HG03108 (cell line): ENCODE measurements around the gene SCN8A.

Experiments used
- ATAC-seq: cut with Tn5 transposase; IDR thresholded peaks from one replicate; pipeline ENCODE4 v1.9.1; 2021; ENCODE audit warnings: moderate library complexity; ENCODE audit not compliant: unreplicated experiment

The SCN8A gene

GRCh38 chr12:51702587-51702986 lies 111.6 kb downstream of the SCN8A start:
- ATAC-seq: no peak

DNA sequence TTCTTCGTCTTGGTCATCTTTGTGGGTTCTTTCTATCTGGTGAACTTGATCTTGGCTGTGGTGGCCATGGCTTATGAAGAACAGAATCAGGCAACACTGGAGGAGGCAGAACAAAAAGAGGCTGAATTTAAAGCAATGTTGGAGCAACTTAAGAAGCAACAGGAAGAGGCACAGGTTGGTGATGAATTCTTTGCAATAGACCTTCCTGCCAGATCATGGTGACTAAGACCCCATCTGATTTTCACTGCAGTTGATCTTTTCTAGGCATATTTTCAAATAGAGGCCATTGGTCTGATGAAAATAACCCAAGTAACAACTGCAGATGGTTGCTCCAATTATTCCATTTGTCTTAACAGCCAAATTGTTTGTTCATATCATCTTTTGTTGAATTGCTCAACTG lies 114.4 kb downstream of the SCN8A start:
- ATAC-seq: no peak

- no peak for ATAC-seq
Measured at GRCh38 chr12:51706206-51706605, 115.2 kb downstream of the SCN8A start.

DNA sequence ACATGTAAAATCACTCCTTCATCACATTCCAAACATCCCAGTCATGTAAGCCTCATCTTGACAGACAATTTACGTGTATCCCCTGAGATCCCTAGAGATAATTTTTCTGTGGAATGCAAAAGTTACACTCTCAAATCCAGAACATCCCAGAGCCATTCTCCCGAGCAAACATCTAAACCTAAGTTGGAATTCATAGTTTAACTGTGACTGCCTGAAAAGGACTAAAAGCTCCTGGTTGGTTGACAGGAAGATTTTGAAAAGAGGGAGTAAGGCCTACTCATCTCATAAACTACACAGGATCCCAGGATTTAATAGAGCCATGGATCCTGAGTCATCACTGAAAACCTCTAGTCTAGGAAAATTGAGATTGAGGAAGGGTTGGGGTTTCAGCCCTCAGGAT lies 123.6 kb downstream of the SCN8A start:
- ATAC-seq: no peak

GRCh38 chr12:51717326-51717925 lies 126.4 kb downstream of the SCN8A start:
- no peak for ATAC-seq

DNA sequence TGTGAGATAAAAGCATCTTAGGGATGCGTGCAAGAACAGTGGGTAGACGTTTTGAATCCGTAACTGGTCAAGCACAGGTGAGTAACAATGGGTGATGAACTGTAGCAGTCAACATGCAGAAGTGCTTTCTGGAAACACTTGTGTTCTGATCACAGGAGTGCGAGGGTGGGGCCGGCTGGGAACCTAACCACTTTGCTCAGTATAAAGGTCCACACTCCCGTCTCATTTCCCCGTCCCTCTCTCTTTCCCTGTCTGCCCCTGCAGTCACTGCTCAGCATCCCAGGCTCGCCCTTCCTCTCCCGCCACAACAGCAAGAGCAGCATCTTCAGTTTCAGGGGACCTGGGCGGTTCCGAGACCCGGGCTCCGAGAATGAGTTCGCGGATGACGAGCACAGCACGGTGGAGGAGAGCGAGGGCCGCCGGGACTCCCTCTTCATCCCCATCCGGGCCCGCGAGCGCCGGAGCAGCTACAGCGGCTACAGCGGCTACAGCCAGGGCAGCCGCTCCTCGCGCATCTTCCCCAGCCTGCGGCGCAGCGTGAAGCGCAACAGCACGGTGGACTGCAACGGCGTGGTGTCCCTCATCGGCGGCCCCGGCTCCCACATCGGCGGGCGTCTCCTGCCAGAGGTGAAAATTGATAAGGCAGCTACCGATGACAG lies 130.4 kb downstream of the SCN8A start:
- no peak for ATAC-seq

GRCh38 chr12:51722431-51722830 lies 131.4 kb downstream of the SCN8A start:
- ATAC-seq: no peak

- ATAC-seq: no peak
Measured at GRCh38 chr12:51726161-51726560, 135.1 kb downstream of the SCN8A start.

DNA sequence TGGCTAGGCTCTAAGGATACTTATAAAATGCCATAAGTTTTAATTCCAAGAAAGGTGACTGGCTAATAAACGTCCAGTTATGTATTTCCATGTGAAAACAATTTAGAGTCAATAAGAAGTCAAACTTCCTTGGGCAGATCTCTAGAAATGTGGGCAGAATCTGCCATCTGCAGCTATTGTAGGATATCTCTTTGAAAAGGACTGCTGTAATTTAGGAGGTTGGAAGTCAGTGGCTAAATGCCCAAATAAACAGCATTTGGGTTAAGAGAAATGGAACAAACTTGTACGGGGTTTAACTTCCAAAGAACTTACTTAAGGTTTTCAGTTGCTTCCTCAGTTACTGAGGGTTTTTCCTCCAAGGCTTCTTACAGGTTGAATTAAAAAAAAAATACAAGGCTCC lies 135.9 kb downstream of the SCN8A start:
- no peak for ATAC-seq

DNA sequence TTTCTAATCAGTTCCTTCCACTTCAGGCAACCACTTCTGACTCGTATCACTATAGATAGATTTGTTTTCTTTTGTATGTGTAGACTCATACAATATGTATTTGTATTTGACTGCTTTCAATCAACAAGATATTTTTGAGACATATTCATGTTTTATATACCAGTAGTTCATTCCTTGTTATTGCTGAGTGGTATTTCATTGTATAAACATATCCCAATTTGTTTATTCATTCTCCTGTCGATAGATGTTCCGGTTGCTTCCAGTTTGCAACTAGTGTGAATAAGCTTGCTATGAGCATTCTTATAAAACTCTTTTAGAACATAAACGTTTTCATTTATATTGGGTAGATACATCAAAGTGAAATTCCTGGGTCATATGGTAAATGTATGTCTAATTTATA lies 138.3 kb downstream of the SCN8A start:
- ATAC-seq: no peak

DNA sequence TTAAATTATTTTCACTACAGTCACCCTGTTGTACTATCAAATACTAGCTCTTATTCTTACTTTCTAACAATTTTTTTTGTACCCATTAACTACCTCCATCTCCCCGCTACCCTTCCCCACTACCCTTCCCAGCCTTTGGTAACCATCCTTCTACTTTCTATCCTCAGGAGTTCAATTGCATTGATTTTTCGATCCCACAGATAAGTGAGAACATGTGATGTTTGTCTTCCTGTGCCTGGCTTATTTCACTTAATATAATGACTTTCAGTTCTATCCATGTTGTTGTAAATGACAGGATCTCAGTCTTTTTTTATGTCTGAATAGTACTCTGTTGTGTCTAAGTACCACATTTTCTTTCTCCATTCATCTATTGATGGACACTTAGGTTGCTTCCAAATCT lies 139.7 kb downstream of the SCN8A start:
- no peak for ATAC-seq

DNA sequence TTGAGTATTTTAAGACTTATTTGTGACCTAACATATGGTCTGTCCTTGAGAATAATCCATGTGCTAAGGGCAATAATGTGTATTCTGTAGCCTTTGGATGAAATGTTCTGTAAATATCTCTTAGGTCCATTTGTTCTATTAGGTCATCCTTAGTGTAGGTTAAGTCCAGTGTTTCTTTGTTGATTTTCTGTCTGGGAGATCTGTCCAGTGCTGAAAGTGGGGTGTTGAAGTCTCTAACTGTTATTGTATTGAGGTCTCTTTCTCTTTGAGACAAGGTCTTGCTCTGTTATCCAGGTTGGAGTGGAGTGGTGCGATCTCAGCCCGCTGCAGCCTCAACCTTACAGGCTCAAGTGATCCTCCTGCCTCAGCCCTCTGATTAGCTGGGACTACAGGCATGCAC lies 149.5 kb downstream of the SCN8A start:
- no peak for ATAC-seq

DNA sequence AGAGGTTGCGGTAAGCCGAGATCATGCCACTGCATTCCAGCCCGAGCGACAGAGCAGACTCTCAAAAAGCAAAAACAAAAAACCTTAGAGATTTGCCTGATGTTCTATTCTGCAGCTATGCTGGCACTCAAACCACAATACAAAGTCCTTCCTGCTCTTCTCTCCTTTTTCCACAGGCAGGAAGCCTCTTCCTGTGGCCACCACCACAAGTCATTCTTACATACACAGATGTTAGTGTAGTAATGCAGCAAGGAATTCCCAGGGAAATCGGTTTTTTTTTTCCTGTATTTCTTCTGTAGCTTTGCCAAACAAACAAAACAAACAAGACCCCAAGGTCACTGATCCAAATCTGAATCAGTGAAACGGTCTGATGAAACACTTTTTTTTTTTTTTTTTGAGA lies 153.2 kb downstream of the SCN8A start:
- ATAC-seq: no peak

DNA sequence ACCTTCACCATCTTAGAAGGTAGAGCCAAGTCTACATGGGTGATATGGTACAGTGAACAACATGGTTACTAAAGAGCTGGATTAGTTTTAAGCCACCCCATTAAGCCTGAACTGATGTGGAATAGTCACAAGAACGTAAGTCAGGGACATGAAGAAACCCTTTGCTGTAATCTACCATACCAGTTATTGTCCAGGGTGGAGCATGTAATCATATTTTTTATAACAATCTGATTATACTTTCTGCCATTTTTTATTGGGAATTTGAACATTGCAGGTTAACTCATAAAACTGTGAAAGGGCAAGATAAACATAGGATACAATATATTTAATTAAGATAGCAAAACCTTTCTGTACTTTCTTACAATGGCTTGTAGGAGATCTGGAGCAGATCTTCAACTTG lies 153.9 kb downstream of the SCN8A start:
- ATAC-seq: no peak

DNA sequence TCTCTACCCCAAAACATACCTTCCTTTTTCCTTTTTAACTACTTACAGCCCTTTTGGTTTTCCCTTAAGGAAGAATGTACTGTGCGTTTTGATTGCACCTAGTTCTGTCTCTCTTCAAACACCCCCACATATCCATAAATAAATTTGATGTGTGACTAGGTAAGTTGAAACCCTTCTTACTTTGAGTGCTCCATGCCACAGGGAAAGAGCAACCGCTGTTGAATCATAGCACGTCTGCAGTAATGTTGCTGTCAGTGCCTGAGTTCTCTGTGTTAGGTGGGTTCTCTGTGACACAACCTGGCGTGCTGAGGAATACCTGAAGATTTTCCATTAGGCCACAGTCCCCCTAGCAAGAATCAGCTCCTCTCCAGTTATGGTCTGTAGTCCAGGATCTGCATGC lies 155.4 kb downstream of the SCN8A start:
- no peak for ATAC-seq

- no peak for ATAC-seq
Measured at GRCh38 chr12:51748235-51748634, 157.2 kb downstream of the SCN8A start.

- ATAC-seq: no peak
Measured at GRCh38 chr12:51749206-51749985, 158.4 kb downstream of the SCN8A start.

DNA sequence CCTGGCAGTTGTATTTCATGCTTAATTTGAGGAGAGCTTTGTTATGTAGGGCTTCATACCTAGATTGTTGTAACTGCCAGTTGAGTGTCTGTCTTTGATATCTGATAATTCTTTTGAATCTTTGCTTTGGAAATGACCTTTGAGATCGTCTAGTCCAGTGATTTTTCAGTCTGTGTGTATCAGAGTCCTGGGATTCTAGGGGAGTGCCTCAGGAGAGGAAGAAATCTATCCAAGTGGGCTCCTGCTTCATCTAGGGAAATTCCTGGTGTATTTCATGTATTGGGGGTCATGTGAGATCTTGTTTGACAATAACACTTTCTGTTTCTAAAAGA lies 158.9 kb downstream of the SCN8A start:
- no peak for ATAC-seq

GRCh38 chr12:51751661-51752060 lies 160.6 kb downstream of the SCN8A start:
- no peak for ATAC-seq

- ATAC-seq: no peak
Measured at GRCh38 chr12:51752234-51752889, 161.3 kb downstream of the SCN8A start.

- ATAC-seq: no peak
Measured at GRCh38 chr12:51753980-51754675, 163.1 kb downstream of the SCN8A start.
